Vagina (tissue), 2 donors: ENCODE measurements around the gene CALN1. TPM values are rescaled to one million over a fixed set of nuclear protein-coding genes. Genes with fewer than 3 reads are reported as not detected.

ENCODE experiments used
- DNase-seq, 2 donors: peaks; one replicate each; pipeline ENCODE4 v3.0.0-alpha.2; 2017; ENCODE audit errors: extremely low spot score in 2 of 2
- H3K27ac ChIP-seq: fragments of 200-600 bp; sonication (generic); one replicate; pipeline ENCODE4 v1.5.1; 2019
- H3K27me3 ChIP-seq: fragments of 200-600 bp; sonication (generic); one replicate; pipeline ENCODE4 v1.5.1; 2019
- H3K36me3 ChIP-seq, 2 donors: fragments of 200-600 bp; sonication (generic); one replicate each; pipeline ENCODE4 v1.5.1; 2017 to 2019
- H3K4me1 ChIP-seq: fragments of 200-600 bp; sonication (generic); one replicate; pipeline ENCODE4 v1.5.1; 2019
- H3K4me3 ChIP-seq, 2 donors: fragments of 200-600 bp; sonication (generic); 1 replicate in 1 of 2; 2 replicates in 1 of 2; pipeline ENCODE4 v1.5.1; 2016 to 2019
- H3K9me3 ChIP-seq: fragments of 200-600 bp; sonication (generic); one replicate; pipeline ENCODE4 v1.5.1; 2019
- POLR2A ChIP-seq, 2 donors: fragments of 450-650 bp; IDR thresholded peaks; one replicate each; pipeline ENCODE4 v1.6.1; 2017; ENCODE audit warnings: antibody characterized with exemption in 2 of 2, mild to moderate bottlenecking in 2 of 2, moderate library complexity in 2 of 2
- POLR2AphosphoS5 ChIP-seq, 2 donors: sonication (generic); formaldehyde crosslinking; IDR thresholded peaks; one replicate each; pipeline ENCODE4 v1.9.0; 2017; ENCODE audit warnings: antibody characterized with exemption in 2 of 2, mild to moderate bottlenecking in 2 of 2, low read depth in 1 of 2; ENCODE audit not compliant: insufficient read depth in 1 of 2
- intact Hi-C: fragments of 100-400 bp; cut with DNase I; formaldehyde crosslinking; loops from one replicate; pipeline ENCODE4 v1.15.1; 2023
- total RNA-seq: library from RNA; depleted of rRNA; stranded (reverse); fragments of >200 nt; gene quantifications from one replicate; pipeline ENCODE4 v1.2.3, GENCODE V29; 2016
- TF ChIP-seq, protein P1 (sequence below), 3 experiments: fragments of 450-650 bp in 2 of 3; fragments of 200-600 bp in 1 of 3; sonication (generic) in 1 of 3; IDR thresholded peaks; one replicate each; pipeline ENCODE4 v1.5.1; 2017 to 2019; ENCODE audit warnings: antibody characterized with exemption in 3 of 3, mild to moderate bottlenecking in 2 of 3, moderate library complexity in 2 of 3

The CALN1 gene
- total RNA-seq, 1 donor from 2014 or later = 6.9 TPM

DNA sequence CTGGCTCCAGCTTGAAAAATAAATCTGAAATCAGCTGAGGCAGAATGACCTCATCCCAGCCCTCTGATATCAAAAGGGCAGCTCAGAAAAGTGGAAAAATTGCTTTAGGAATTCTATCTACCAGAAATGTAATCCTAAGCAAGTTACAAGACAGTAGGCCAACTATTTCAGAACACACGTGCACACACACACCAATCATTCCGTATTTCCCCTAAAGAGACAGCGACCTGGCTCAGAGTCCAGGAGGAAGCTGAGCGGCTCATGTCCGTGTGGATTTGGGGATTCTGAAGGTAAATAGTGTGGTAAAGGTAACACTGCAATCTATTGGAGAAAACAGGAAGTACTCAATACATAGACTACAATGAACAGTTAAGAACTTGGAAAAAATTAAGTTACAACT, 288.2 kb downstream of the CALN1 start:
- Histone ChIP-seq H3K36me3 (no peaks in the 10 kb centered on the region), H3K4me1 (no peaks in the 10 kb centered on the region), H3K9me3 (no peaks in the 10 kb centered on the region), H3K27me3 (no peaks in the 10 kb centered on the region), H3K27ac (no peak overlapping the region), H3K4me3 (no peak overlapping the region)
- TF ChIP-seq POLR2A (IDR thresholded peaks at IDR 0.05) = no peak
- TF ChIP-seq, protein P1, sequence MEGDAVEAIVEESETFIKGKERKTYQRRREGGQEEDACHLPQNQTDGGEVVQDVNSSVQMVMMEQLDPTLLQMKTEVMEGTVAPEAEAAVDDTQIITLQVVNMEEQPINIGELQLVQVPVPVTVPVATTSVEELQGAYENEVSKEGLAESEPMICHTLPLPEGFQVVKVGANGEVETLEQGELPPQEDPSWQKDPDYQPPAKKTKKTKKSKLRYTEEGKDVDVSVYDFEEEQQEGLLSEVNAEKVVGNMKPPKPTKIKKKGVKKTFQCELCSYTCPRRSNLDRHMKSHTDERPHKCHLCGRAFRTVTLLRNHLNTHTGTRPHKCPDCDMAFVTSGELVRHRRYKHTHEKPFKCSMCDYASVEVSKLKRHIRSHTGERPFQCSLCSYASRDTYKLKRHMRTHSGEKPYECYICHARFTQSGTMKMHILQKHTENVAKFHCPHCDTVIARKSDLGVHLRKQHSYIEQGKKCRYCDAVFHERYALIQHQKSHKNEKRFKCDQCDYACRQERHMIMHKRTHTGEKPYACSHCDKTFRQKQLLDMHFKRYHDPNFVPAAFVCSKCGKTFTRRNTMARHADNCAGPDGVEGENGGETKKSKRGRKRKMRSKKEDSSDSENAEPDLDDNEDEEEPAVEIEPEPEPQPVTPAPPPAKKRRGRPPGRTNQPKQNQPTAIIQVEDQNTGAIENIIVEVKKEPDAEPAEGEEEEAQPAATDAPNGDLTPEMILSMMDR (IDR thresholded peaks at IDR 0.05) = no peak
- no peak for TF ChIP-seq POLR2AphosphoS5 (IDR thresholded peaks at IDR 0.05; ENCODE audit: insufficient read depth in 1 of 2, low read depth in 1 of 2)
- intact Hi-C loops = no loop called here
- no peak for DNase-seq

DNA sequence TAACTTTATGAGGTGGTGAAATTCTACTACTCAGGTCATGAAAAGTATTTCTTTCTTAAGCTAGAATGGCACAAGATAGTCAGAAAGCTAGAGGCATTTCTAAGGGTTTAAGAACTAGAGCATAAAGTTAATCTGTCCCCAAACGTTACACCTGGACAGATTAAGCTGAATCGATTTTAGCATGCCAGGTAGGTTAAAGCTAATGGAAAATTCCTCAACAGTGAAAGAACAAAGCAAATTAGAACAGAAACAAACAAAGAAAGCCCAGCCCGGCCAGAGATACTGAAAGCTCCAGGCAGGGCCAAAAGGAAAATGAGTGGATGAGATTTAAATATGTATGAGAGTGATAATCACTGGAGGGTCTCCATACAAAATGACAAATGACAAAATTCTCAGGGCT, 293.8 kb downstream of the CALN1 start:
- no peak overlapping the region for H3K27ac ChIP-seq
- TF ChIP-seq, protein P1 (IDR thresholded peaks at IDR 0.05) = no peak
- TF ChIP-seq POLR2AphosphoS5 (IDR thresholded peaks at IDR 0.05; ENCODE audit: insufficient read depth in 1 of 2, low read depth in 1 of 2) (no peak), POLR2A (IDR thresholded peaks at IDR 0.05) (no peak)

DNA sequence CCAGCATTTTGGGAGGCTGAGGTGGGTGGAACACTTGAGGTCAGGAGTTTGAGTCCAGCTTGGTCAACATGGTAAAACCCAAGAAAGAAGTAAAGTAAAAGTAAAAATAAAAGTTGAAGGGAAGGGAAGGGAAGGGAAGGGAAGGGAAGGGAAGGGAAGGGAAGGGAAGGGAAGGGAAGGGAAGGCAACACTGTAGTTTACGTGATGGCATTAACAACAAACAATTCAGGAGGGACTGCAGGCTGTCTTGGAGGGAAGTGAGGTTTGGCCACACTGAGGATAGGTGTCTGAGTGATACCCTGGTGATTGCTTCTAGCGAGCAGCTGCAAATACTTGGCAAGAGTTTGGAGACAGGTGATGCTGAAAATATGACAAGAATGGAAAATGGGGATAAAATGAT, 298.0 kb downstream of the CALN1 start:
- Histone ChIP-seq H3K27me3 (no peaks in the 10 kb centered on the region), H3K9me3 (no peaks in the 10 kb centered on the region), H3K36me3 (no peaks in the 10 kb centered on the region), H3K4me1 (no peaks in the 10 kb centered on the region), H3K27ac (no peak overlapping the region), H3K4me3 (no peak overlapping the region)
- intact Hi-C loops = no loop called here
- no peak for DNase-seq
- TF ChIP-seq POLR2A (IDR thresholded peaks at IDR 0.05) (no peak), POLR2AphosphoS5 (IDR thresholded peaks at IDR 0.05; ENCODE audit: insufficient read depth in 1 of 2, low read depth in 1 of 2) (no peak)
- TF ChIP-seq, protein P1 (IDR thresholded peaks at IDR 0.05) = no peak

More for the DNA sequence above, 293.8 kb downstream of the CALN1 start:
- intact Hi-C loops = no loop called here
- Histone ChIP-seq H3K36me3 (no peaks in the 10 kb centered on the region), H3K27me3 (no peaks in the 10 kb centered on the region), H3K4me3 (no peak overlapping the region), H3K4me1 (no peaks in the 10 kb centered on the region), H3K9me3 (no peaks in the 10 kb centered on the region)
- DNase-seq = no peak

DNA sequence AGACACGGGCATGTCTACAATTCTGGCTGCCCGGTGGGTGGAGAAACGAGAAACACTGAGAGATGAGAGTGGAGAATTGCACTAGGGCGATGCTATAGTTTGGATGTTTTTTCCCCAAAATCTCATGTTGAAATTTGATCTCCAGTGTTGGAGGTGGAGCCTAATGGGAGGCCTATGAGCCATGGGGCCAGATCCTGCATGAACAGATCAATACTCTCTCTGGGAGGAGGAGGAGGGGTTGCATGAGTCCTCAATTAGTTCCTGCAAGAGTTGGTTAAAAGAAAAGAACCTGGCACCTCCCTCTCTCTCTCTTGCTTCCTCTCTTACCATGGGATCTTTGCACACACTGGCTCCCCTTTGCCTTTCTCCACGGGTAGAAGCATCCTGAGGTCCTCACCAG, 299.1 kb downstream of the CALN1 start:
- H3K4me1 ChIP-seq = no peaks in the 10 kb centered on the region
- H3K9me3 ChIP-seq = no peaks in the 10 kb centered on the region
- no peaks in the 10 kb centered on the region for H3K27me3 ChIP-seq
- H3K27ac ChIP-seq = no peak overlapping the region
- TF ChIP-seq, protein P1 (IDR thresholded peaks at IDR 0.05) = no peak
- TF ChIP-seq POLR2A (IDR thresholded peaks at IDR 0.05) (no peak), POLR2AphosphoS5 (IDR thresholded peaks at IDR 0.05; ENCODE audit: insufficient read depth in 1 of 2, low read depth in 1 of 2) (no peak)
- H3K36me3 ChIP-seq = no peaks in the 10 kb centered on the region
- intact Hi-C loops = no loop called here
- no peak overlapping the region for H3K4me3 ChIP-seq
- DNase-seq = no peak

DNA sequence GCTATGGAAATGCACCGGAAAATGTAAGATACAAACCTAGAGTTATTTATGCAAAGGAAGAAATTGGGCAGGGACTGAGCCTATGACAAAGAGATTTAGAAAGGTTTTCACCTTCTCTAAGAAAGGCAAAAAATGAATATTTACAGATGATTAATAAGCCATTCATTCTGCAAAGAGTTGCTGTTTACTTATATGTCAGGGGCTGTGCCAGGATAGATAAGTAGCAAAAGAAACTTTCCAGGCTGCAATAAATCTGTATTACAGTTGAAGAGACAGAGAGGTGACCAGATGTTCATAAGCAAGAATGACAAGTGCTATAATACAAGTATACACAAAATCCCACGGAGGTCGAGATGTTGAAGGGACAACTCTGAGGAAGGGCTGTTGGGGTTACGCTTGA, 299.6 kb downstream of the CALN1 start:
- H3K36me3 ChIP-seq = no peaks in the 10 kb centered on the region
- no peak for TF ChIP-seq POLR2A (IDR thresholded peaks at IDR 0.05)
- TF ChIP-seq, protein P1 (IDR thresholded peaks at IDR 0.05) = no peak
- no peak for TF ChIP-seq POLR2AphosphoS5 (IDR thresholded peaks at IDR 0.05; ENCODE audit: insufficient read depth in 1 of 2, low read depth in 1 of 2)
- H3K9me3 ChIP-seq = no peaks in the 10 kb centered on the region
- no peak for DNase-seq
- intact Hi-C loops = no loop called here
- H3K4me1 ChIP-seq = no peaks in the 10 kb centered on the region
- H3K27ac ChIP-seq = no peak overlapping the region
- H3K27me3 ChIP-seq = no peaks in the 10 kb centered on the region
- no peak overlapping the region for H3K4me3 ChIP-seq
